ENCODE data around the gene EPHA3.

GRCh38 chr3:89087851-89088250 is 19.6 kb upstream of the EPHA3 start:
- no peak for TF ChIP-seq YY1 (IDR thresholded peaks at IDR 0.05; ENCODE audit: low read depth, low read length)
- no peak for TF ChIP-seq ATF3 (IDR thresholded peaks at IDR 0.05; ENCODE audit: borderline replicate concordance, extremely low read depth, low read depth, low read length)

Data from GM12878 (cell line).